A673 (cell line): ENCODE results near the gene GNRHR. TPM values are rescaled to one million over a fixed set of nuclear protein-coding genes. Genes with fewer than 3 reads are reported as not detected.

Source experiments
- BruUV-seq: library from RNA; stranded (reverse); fragments of 400-500 nt; replicated peaks from 2 replicates; lab custom pipeline; 2021; lab: Mats Ljungman, UMichigan
- CTCF ChIA-PET: fragments of 300-600 bp; sonication (Branson Sonifier 250); formaldehyde crosslinking; loops from one replicate; lab custom pipeline; 2022; ENCODE audit warnings: antibody characterized with exemption; lab: Charles Lee
- POLR2A ChIA-PET: fragments of 300-600 bp; sonication (Branson Sonifier 250); formaldehyde crosslinking; loops from one replicate; lab custom pipeline; 2022; ENCODE audit warnings: antibody characterized with exemption; ENCODE audit not compliant: low non-redundant PET; lab: Charles Lee
- DNase-seq: peaks from one replicate; pipeline ENCODE4 v3.0.0-alpha.2; 2015; ENCODE audit warnings: low spot score
- H3K27ac ChIP-seq: fragments of 200-600 bp; sonication (generic); 2 replicates; pipeline ENCODE4 v1.5.1; 2016; ENCODE audit warnings: mixed run types, low read depth, mild to moderate bottlenecking, mixed read lengths, antibody characterized with exemption, low read length; ENCODE audit not compliant: poor library complexity, severe bottlenecking
- H3K27me3 ChIP-seq: fragments of 200-600 bp; sonication (generic); replicated peaks from 2 replicates; pipeline ENCODE4 v1.6.1; 2017; ENCODE audit warnings: mixed run types, low read depth, mild to moderate bottlenecking, mixed read lengths, antibody characterized with exemption, low read length; ENCODE audit not compliant: insufficient read depth, poor library complexity
- H3K36me3 ChIP-seq: fragments of 200-600 bp; sonication (generic); 2 replicates; pipeline ENCODE4 v1.6.1; 2016; ENCODE audit warnings: mixed run types, mild to moderate bottlenecking, mixed read lengths, antibody characterized with exemption, low read length; ENCODE audit not compliant: insufficient read depth, poor library complexity, severe bottlenecking
- H3K4me1 ChIP-seq: fragments of 200-600 bp; sonication (generic); 2 replicates; pipeline ENCODE4 v1.6.1; 2017; ENCODE audit warnings: mixed run types, mild to moderate bottlenecking, mixed read lengths, antibody characterized with exemption, low read length; ENCODE audit not compliant: insufficient read depth, poor library complexity, severe bottlenecking
- H3K4me3 ChIP-seq: fragments of 200-600 bp; sonication (generic); 2 replicates; pipeline ENCODE4 v1.5.1; 2016; ENCODE audit warnings: low read depth, mixed run types, mild to moderate bottlenecking, mixed read lengths, low read length; ENCODE audit not compliant: poor library complexity, severe bottlenecking
- H3K9me3 ChIP-seq: fragments of 200-600 bp; sonication (generic); 2 replicates; pipeline ENCODE4 v1.6.1; 2016; ENCODE audit warnings: mixed run types, low read depth, mild to moderate bottlenecking, mixed read lengths, antibody characterized with exemption, low read length; ENCODE audit not compliant: poor library complexity, severe bottlenecking
- EZH2 ChIP-seq: fragments of 200-600 bp; sonication (generic); IDR thresholded peaks from 2 replicates; pipeline ENCODE4 v1.6.1; 2017; ENCODE audit warnings: borderline replicate concordance, low read depth, mild to moderate bottlenecking, mixed read lengths, antibody characterized with exemption, low read length; ENCODE audit not compliant: poor library complexity, severe bottlenecking
- intact Hi-C: fragments of 100-400 bp; cut with micrococcal nuclease; formaldehyde crosslinking; loops from one replicate; pipeline ENCODE4 v1.10.0; 2022; ENCODE audit not compliant: unreplicated experiment
- total RNA-seq: library from RNA; stranded (reverse); gene quantifications from 2 replicates; pipeline ENCODE4 v1.2.3, GENCODE V29; 2021
- TF ChIP-seq, protein P1 (sequence below): fragments of 300-800, 200-600 bp; sonication (generic); conservative IDR thresholded peaks from 2 replicates; pipeline ENCODE4 v1.5.1; 2017; ENCODE audit warnings: low read depth, mild to moderate bottlenecking, antibody characterized with exemption, low read length, moderate library complexity, mixed read lengths

Gene GNRHR
- total RNA-seq, 1 experiment from 2014 or later = not detected

DNA sequence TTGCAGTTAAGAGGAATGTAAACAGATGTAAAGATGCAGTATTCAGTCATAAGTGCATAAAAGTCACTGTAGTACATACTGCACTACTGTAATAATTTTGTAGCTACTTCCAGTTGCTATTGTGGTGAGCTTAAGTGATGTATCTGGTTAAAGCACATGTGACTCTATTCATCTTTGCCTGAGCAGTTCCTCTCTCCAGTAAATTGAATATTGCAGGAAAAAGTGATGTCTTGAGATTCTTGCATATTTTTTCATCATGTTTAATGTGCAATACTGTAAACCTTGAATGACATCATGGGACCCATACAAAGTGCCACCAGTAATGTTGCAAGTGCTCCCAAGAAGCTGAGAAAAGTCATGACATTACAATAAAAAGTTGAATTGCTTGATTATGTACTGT, 62.9 kb downstream of the GNRHR start:
- DNase-seq = no peak
- no peak for TF ChIP-seq EZH2
- TF ChIP-seq, protein P1, sequence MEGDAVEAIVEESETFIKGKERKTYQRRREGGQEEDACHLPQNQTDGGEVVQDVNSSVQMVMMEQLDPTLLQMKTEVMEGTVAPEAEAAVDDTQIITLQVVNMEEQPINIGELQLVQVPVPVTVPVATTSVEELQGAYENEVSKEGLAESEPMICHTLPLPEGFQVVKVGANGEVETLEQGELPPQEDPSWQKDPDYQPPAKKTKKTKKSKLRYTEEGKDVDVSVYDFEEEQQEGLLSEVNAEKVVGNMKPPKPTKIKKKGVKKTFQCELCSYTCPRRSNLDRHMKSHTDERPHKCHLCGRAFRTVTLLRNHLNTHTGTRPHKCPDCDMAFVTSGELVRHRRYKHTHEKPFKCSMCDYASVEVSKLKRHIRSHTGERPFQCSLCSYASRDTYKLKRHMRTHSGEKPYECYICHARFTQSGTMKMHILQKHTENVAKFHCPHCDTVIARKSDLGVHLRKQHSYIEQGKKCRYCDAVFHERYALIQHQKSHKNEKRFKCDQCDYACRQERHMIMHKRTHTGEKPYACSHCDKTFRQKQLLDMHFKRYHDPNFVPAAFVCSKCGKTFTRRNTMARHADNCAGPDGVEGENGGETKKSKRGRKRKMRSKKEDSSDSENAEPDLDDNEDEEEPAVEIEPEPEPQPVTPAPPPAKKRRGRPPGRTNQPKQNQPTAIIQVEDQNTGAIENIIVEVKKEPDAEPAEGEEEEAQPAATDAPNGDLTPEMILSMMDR = no peak
- no peak overlapping the region for H3K4me3 ChIP-seq
- no peaks in the 10 kb centered on the region for H3K4me1 ChIP-seq
- CTCF ChIA-PET = interaction anchor here (0.5 kb wide), 1 partner anchor 13 kb away, joined by 5 read pairs; no protein-coding TSS in a partner anchor
- H3K27me3 ChIP-seq = no peaks in the 10 kb centered on the region
- no TSS peak for BruUV-seq
- no peaks in the 10 kb centered on the region for H3K36me3 ChIP-seq
- H3K9me3 ChIP-seq = no peaks in the 10 kb centered on the region
- POLR2A ChIA-PET = no interaction called here
- intact Hi-C loops = no loop called here
- H3K27ac ChIP-seq = no peak overlapping the region

Other genes with a start within 250 kb of the GNRHR start
- 11.8 and 12.0 TPM in 2 replicates for gene CENPC, start 208.9 kb downstream of the GNRHR start, total RNA-seq
- gene STAP1, start 195.7 kb downstream of the GNRHR start, total RNA-seq = not detected in 2 replicates
- gene UBA6, start 53.2 kb downstream of the GNRHR start, total RNA-seq = 33.2 and 36.3 TPM in 2 replicates
- gene TMPRSS11D, start 129.6 kb upstream of the GNRHR start, total RNA-seq = not detected in 2 replicates
- not detected in 2 replicates for gene TMPRSS11A, start 209.1 kb upstream of the GNRHR start, total RNA-seq